Breast epithelium (tissue), 3 donors: ENCODE measurements around the gene PPARG.

Experiments used
- POLR2AphosphoS5 ChIP-seq, 3 donors: sonication (generic); formaldehyde crosslinking; IDR thresholded peaks; one replicate each; pipeline ENCODE4 v1.6.1; 2017; ENCODE audit warnings: antibody characterized with exemption in 3 of 3
- TF ChIP-seq, protein P1 (sequence below), 3 donors: fragments of 450-650 bp; IDR thresholded peaks; one replicate each; pipeline ENCODE4 v1.5.1; 2016 to 2017; ENCODE audit warnings: antibody characterized with exemption in 3 of 3, mild to moderate bottlenecking in 3 of 3, moderate library complexity in 3 of 3

DNA sequence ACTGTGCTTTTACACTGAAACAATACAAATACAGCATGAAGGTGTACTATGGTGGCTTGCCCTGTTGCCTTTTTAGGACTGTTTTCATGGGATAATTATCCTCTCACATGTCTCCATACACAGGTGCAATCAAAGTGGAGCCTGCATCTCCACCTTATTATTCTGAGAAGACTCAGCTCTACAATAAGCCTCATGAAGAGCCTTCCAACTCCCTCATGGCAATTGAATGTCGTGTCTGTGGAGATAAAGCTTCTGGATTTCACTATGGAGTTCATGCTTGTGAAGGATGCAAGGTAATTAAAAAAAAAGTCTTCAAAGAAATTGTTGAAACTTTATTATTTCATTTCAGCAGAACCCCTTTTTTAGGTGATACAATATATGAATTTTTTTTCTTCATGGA, 92.3 kb downstream of the PPARG start:
- TF ChIP-seq, protein P1, sequence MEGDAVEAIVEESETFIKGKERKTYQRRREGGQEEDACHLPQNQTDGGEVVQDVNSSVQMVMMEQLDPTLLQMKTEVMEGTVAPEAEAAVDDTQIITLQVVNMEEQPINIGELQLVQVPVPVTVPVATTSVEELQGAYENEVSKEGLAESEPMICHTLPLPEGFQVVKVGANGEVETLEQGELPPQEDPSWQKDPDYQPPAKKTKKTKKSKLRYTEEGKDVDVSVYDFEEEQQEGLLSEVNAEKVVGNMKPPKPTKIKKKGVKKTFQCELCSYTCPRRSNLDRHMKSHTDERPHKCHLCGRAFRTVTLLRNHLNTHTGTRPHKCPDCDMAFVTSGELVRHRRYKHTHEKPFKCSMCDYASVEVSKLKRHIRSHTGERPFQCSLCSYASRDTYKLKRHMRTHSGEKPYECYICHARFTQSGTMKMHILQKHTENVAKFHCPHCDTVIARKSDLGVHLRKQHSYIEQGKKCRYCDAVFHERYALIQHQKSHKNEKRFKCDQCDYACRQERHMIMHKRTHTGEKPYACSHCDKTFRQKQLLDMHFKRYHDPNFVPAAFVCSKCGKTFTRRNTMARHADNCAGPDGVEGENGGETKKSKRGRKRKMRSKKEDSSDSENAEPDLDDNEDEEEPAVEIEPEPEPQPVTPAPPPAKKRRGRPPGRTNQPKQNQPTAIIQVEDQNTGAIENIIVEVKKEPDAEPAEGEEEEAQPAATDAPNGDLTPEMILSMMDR (IDR thresholded peaks at IDR 0.05), result no peak
- no peak for TF ChIP-seq POLR2AphosphoS5 (IDR thresholded peaks at IDR 0.05)
